ENCODE measurements around the gene MYO19. TPM values are rescaled to one million over a fixed set of nuclear protein-coding genes. Genes with fewer than 3 reads are reported as not detected.
A peak's percentile ranks its signal among the peaks of the same experiment; 100 is the strongest.

The MYO19 gene
- total and polyA plus RNA-seq, 2 of the 8 experiments (the other 6 are each of a cell fraction or from before 2014, with no cell fraction given) = 126 to 163 TPM

DNA sequence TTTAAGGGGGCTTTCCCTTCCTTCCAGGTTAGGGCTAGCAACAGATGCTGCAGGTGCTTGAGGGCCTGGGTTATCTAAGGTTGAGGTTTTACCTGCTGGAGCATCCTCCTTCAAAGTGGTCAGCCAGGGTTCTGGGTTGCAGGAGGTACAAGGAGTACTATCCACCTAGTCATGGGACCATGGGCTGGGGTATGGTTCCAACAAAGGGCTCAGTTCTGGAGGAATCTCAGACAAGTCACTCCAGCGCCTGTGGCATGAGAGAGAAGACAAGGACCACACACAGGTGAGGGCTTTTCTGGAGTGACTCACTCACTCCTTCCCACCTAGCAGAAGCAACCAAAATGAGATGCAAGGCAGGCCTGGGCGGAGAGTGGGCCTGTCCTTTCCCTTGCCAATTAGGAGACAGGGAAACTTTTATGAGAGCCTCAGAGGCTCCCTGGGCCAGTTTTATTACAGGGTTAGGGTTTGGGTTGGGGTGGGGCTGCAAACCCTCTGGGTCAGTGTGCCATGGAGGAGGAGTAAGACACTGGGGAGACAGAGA lies 2.2 kb downstream of the MYO19 start:
- ChIA-PET CTCF (ENCODE audit: partially characterized antibody) (no interaction called here), POLR2A (ENCODE audit: partially characterized antibody) (interaction anchor here (0.7 to 1.5 kb wide), 4 partner anchors 14 to 34 kb away, joined by 3 to 5 read pairs (median 4); no protein-coding TSS in a partner anchor)
- Histone ChIP-seq H3K14ac (ENCODE audit: insufficient read length) (no peak overlapping the region), H3K36me3 (ENCODE audit: control insufficient read depth in 2 of 4, insufficient read depth in 4 of 4, low read length in 3 of 4) (peaks cover 39 to 60% (median 54%) of the 10 kb centered on the region in 4 experiments), H3K27ac (ENCODE audit: low read depth, low read length) (no peak overlapping the region; the same call in 1 of the 2 replicates), H3K4me1 (replicated peaks in 1 of 4; ENCODE audit: control insufficient read depth in 3 of 4, insufficient read depth in 4 of 4, low read length in 3 of 4) (peaks cover 3 to 6% (median 5%) of the 10 kb centered on the region in 4 experiments; a peak in 4 of 7 replicates), H3K4me2 (ENCODE audit: insufficient read depth in 1 of 2, low read depth in 2 of 2, low read length in 2 of 2) (no peak overlapping the region; a peak in 1 of 4 replicates), H2BK5ac (ENCODE audit: low read depth, low read length) (no peak overlapping the region), H3K79me2 (ENCODE audit: control insufficient read depth in 1 of 2, insufficient read depth in 2 of 2, low read length in 2 of 2) (peaks cover 0 to 38% of the 10 kb centered on the region in 2 experiments; a peak in 3 of 4 replicates), H3K23ac (ENCODE audit: insufficient read length) (no peak overlapping the region), H2BK15ac (ENCODE audit: low read length) (no peak overlapping the region), H3K23me2 (ENCODE audit: low read depth, low read length) (peaks cover 13% of the 10 kb centered on the region), H4K91ac (replicated peaks; ENCODE audit: insufficient read length, low read length) (no peak overlapping the region), H3K9me3 (ENCODE audit: insufficient read depth in 2 of 2, low read depth in 1 of 2, low read length in 1 of 2) (no peaks in the 10 kb centered on the region), H2AFZ (ENCODE audit: low read length) (no peak overlapping the region), H3K56ac (replicated peaks; ENCODE audit: insufficient read length, low read depth, low read length) (no peak overlapping the region), H2BK20ac (ENCODE audit: low read length) (no peak overlapping the region), H3K18ac (ENCODE audit: extremely low read depth, low read length) (no peak overlapping the region), H3K4me3 (ENCODE audit: extremely low read depth in 1 of 4, insufficient read depth in 2 of 4, low read depth in 3 of 4, low read length in 4 of 4) (no peak overlapping the region), H3K79me1 (ENCODE audit: low read depth, low read length) (peaks cover 3% of the 10 kb centered on the region; the same call in 1 of the 2 replicates), H2AK5ac (ENCODE audit: low read depth, low read length) (no peak overlapping the region), H3K4ac (replicated peaks; ENCODE audit: insufficient read length, low read depth, low read length) (no peak overlapping the region), H2BK120ac (replicated peaks; ENCODE audit: low read depth, low read length) (no peak overlapping the region), H4K20me1 (replicated peaks in 1 of 2; ENCODE audit: control insufficient read depth in 1 of 2, insufficient read depth in 2 of 2, low read length in 2 of 2) (peaks cover 5 to 6% of the 10 kb centered on the region in 2 experiments), H2BK12ac (ENCODE audit: low read depth, low read length) (no peak overlapping the region), H4K5ac (ENCODE audit: insufficient read length, low read depth, low read length) (no peak overlapping the region), H4K8ac (ENCODE audit: extremely low read depth, insufficient read depth, low read length) (0 out of 2 replicates have a peak overlapping the region, but pooled peaks have one; percentile 7), H3K27me3 (replicated peaks in 1 of 4; ENCODE audit: control insufficient read depth in 3 of 4, extremely low read depth in 1 of 4, insufficient read depth in 3 of 4, low read length in 3 of 4) (no peaks in the 10 kb centered on the region), H3K9ac (replicated peaks in 1 of 4; ENCODE audit: extremely low read depth in 1 of 4, low read depth in 3 of 4, low read length in 3 of 4) (no peak overlapping the region)
- WGBS, 2 experiments (ENCODE audit: extremely low coverage in 1 of 2, insufficient coverage in 1 of 2, insufficient read length in 1 of 2, insufficient replicate concordance in 2 of 2, low coverage in 1 of 2, low lambda C conversion rate in 2 of 2, missing lambda C conversion rate in 1 of 2) = 81% methylated on average over 2 of the region's 2 CpGs; no CpG with 5 or more reads in 1 of the 2 experiments
- peak in 1 of 2 experiments; percentile 14 for DNase-seq (ENCODE audit: low read depth in 1 of 2, low spot score in 2 of 2)
- no peak for FAIRE-seq
- TF ChIP-seq POLR2AphosphoS5 (IDR thresholded peaks at IDR 0.05; ENCODE audit: low read depth, low read length) (0 out of 2 replicates have a peak, but pooled peaks have one; percentile 10), KDM5A (IDR thresholded peaks at IDR 0.05; ENCODE audit: low read length) (no peak)

Measured in H1 (cell line).